MM.1S (cell line): ENCODE results near the gene FOXQ1.

ENCODE experiments used
- CTCF ChIP-seq: fragments of 300-600 bp; sonication (generic); IDR thresholded peaks from 2 replicates; pipeline ENCODE4 v1.5.1; 2016; ENCODE audit warnings: antibody characterized with exemption, low read length, mixed read lengths
- EZH2 ChIP-seq: fragments of 300-600 bp; sonication (generic); optimal IDR thresholded peaks from 2 replicates; pipeline ENCODE3; 2017; ENCODE audit warnings: low read depth, mild to moderate bottlenecking, antibody characterized with exemption, low read length, mixed read lengths
- EZH2phosphoT487 ChIP-seq: fragments of 300-600 bp; sonication (generic); IDR thresholded peaks from 2 replicates; pipeline ENCODE4 v1.6.1; 2018; ENCODE audit warnings: antibody characterized with exemption, low read length

GRCh38 chr6:1317302-1317815 lies 5.5 kb downstream of the FOXQ1 start:
- TF ChIP-seq CTCF (no peak), EZH2phosphoT487 (no peak), EZH2 (no peak)
